Liver (tissue), 2 donors: ENCODE data around the gene LDLRAD4.

Experiments
- GABPA ChIP-seq, 2 donors: IDR thresholded peaks in 1 of 2; conservative IDR thresholded peaks in 1 of 2; 2 replicates each; pipeline ENCODE4 v1.6.1; 2016; ENCODE audit warnings: antibody characterized with exemption in 2 of 2, mild to moderate bottlenecking in 1 of 2, moderate library complexity in 1 of 2
- RAD21 ChIP-seq, 2 donors: IDR thresholded peaks; 2 replicates each; pipeline ENCODE4 v1.6.1; 2016; ENCODE audit warnings: antibody characterized with exemption in 2 of 2, mild to moderate bottlenecking in 2 of 2
- REST ChIP-seq: IDR thresholded peaks from 2 replicates; pipeline ENCODE4 v1.6.1; 2016; ENCODE audit warnings: antibody characterized with exemption, mild to moderate bottlenecking
- donor health status: healthy.

- TF ChIP-seq REST: no peak
- TF ChIP-seq GABPA (IDR thresholded peaks at IDR 0.05 in 1 of 2, conservative IDR thresholded peaks at IDR 0.05 in 1 of 2): no peak
- TF ChIP-seq RAD21 (IDR thresholded peaks at IDR 0.05): no peak
Observed at GRCh38 chr18:13562494-13563029, 344.0 kb downstream of the LDLRAD4 start.
